WERI-Rb-1 (cell line): ENCODE measurements around the gene SH2D1B.

ENCODE experiments used
- DNase-seq: peaks from one replicate; pipeline ENCODE4 v3.0.0-alpha.2; 2020
- H3K27ac ChIP-seq: fragments of 250-450 bp; sonication (Bioruptor Pico); 2 replicates; pipeline ENCODE4 v1.5.1; 2020; ENCODE audit warnings: mild to moderate bottlenecking, moderate library complexity
- H3K27me3 ChIP-seq: fragments of 250-450 bp; sonication (Bioruptor Pico); 2 replicates; pipeline ENCODE4 v1.5.1; 2021; ENCODE audit warnings: mild to moderate bottlenecking, low read depth, moderate library complexity; ENCODE audit not compliant: insufficient read depth, severe bottlenecking
- H3K36me3 ChIP-seq: fragments of 250-450 bp; sonication (Bioruptor Pico); 2 replicates; pipeline ENCODE4 v1.5.1; 2020; ENCODE audit warnings: mild to moderate bottlenecking, moderate library complexity
- H3K4me3 ChIP-seq: 2 replicates; pipeline ENCODE4 v1.5.1; 2011; ENCODE audit warnings: low read depth, mild to moderate bottlenecking, control low read depth, low read length
- H3K9me3 ChIP-seq: fragments of 250-450 bp; sonication (Bioruptor Pico); 2 replicates; pipeline ENCODE4 v1.5.1; 2021; ENCODE audit warnings: mild to moderate bottlenecking, moderate library complexity; ENCODE audit not compliant: severe bottlenecking
- TF ChIP-seq, protein P1 (sequence below): IDR thresholded peaks from 2 replicates; pipeline ENCODE4 v1.5.1; 2011; ENCODE audit warnings: low read depth, mild to moderate bottlenecking, control low read depth, inconsistent platforms, low read length

The SH2D1B gene

DNA sequence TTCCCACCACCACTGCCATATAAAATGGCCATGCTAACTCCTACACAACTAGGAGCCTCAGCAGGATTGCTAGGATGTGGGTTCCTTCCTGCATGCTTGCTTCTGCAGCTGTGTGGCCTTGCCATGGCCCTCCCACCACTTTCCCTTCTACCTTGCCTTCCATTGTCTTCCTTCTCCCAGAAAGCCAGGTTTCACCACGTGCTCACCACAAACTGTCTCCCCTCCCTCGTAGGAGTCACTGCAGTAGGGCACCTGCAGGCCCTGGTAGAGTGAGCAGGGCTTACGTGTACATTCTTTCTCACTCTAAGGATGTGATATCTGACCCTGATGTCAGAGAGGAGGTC, 26.7 kb downstream of the SH2D1B start:
- no peak overlapping the region for H3K27ac ChIP-seq
- no peak overlapping the region for H3K4me3 ChIP-seq
- TF ChIP-seq, protein P1, sequence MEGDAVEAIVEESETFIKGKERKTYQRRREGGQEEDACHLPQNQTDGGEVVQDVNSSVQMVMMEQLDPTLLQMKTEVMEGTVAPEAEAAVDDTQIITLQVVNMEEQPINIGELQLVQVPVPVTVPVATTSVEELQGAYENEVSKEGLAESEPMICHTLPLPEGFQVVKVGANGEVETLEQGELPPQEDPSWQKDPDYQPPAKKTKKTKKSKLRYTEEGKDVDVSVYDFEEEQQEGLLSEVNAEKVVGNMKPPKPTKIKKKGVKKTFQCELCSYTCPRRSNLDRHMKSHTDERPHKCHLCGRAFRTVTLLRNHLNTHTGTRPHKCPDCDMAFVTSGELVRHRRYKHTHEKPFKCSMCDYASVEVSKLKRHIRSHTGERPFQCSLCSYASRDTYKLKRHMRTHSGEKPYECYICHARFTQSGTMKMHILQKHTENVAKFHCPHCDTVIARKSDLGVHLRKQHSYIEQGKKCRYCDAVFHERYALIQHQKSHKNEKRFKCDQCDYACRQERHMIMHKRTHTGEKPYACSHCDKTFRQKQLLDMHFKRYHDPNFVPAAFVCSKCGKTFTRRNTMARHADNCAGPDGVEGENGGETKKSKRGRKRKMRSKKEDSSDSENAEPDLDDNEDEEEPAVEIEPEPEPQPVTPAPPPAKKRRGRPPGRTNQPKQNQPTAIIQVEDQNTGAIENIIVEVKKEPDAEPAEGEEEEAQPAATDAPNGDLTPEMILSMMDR = no peak
- no peak for DNase-seq
- no peaks in the 10 kb centered on the region for H3K9me3 ChIP-seq
- H3K36me3 ChIP-seq = peaks cover 11% of the 10 kb centered on the region
- peaks cover 11% of the 10 kb centered on the region for H3K27me3 ChIP-seq

DNA sequence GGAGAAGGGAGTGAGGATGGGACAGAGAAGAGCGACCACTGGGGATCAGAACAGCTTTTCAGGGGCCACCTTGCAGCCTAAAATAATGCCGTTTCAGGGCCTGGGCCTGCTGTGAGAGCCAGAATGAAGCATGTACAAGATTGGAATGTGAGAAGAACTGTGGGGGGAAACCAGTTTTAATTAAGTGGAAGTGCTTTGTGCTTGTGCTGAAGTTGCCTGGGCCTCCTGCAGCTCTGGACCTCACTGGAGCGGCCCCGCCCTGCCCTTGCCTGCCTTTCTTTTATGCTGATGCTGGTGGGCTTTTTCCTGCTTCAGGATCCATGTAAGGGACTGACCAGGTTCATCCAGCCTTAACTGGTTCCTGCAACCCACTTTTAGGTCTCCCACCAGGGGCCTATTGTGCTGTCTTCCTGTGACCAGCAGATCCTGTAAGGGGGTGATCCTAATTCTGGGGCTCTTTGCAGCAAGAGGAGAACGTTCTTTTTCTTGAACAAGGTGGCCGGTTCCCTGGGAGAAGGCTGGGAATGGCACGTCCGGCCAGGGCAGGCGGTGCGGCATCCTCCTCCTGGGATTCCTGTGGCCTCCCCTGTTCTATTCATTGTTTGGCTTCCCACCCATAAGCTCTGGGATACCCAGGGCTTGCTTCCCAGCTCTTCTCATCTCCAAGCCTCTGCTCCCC, 27.2 kb downstream of the SH2D1B start:
- no peaks in the 10 kb centered on the region for H3K9me3 ChIP-seq
- TF ChIP-seq, protein P1 = no peak

DNA sequence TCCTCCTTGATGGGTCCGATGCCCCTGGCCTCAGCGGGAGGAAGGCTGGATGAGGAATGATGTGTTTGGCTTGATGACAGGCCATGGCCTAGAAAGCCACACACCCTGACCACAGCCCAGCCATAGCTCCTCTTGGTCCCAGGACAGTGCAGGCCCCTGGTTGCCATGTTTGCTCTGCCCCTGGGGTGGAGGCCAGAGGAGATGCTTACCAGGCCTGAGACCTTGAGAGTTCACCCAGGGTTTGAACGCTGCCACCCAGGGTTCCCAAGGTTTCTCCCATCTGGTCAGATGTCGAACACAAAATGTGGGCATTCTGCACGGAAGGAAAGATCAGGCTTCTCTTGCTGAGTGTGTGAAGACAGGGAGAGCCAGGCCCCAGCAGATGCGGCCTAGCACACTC, 27.8 kb downstream of the SH2D1B start:
- TF ChIP-seq, protein P1 = no peak
- H3K4me3 ChIP-seq = no peak overlapping the region
- no peak overlapping the region for H3K27ac ChIP-seq

More for the DNA sequence above, 27.2 kb downstream of the SH2D1B start:
- Histone ChIP-seq H3K4me3 (no peak overlapping the region), H3K36me3 (peaks cover 11% of the 10 kb centered on the region), H3K27me3 (peaks cover 6% of the 10 kb centered on the region), H3K27ac (no peak overlapping the region)
- no peak for DNase-seq

DNA sequence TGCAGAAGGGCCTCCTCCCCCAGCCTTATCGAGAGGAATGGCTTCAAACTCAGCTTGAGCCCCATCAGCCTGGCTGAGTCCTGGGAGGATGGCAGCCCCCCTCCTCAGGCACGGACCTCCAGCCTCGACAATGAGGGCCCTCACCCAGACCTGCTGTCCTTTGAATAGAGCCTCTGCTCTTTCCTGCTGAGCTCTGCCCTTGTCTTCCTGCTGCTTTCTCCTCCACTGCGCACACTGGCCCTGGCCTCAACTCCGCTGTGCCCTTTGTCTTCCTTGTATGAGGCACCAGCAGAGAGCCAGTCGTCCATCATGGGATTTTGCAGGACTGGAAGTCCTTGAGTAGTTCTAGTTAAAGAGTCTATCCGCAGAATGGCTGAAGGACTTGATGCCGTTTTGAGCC, 28.4 kb downstream of the SH2D1B start:
- Histone ChIP-seq H3K9me3 (no peaks in the 10 kb centered on the region), H3K4me3 (no peak overlapping the region), H3K36me3 (peaks cover 11% of the 10 kb centered on the region), H3K27me3 (peaks cover 2% of the 10 kb centered on the region), H3K27ac (no peak overlapping the region)
- no peak for DNase-seq
- TF ChIP-seq, protein P1 = no peak

More for the DNA sequence above, 27.8 kb downstream of the SH2D1B start:
- Histone ChIP-seq H3K36me3 (peaks cover 11% of the 10 kb centered on the region), H3K27me3 (peaks cover 2% of the 10 kb centered on the region), H3K9me3 (no peaks in the 10 kb centered on the region)
- no peak for DNase-seq

DNA sequence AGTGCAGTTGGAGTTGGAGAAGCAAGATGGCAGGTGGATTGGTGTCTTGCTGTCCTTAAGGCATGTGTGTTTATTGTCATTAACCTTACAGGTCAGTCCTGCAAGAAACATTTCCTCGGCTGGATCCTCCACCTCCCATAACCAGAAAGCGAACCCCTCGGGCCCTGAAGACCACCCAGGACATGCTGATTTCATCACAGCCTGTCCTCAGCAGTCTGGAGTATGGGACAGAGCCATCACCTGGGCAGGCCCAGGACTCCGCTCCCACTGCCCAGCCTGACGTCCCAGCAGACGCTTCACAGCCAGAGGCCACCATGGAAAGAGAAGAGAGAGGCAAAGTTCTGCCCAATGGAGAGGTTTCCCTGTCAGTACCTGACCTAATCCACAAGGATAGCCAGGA, 28.8 kb downstream of the SH2D1B start:
- Histone ChIP-seq H3K4me3 (no peak overlapping the region), H3K9me3 (no peaks in the 10 kb centered on the region), H3K27ac (no peak overlapping the region), H3K27me3 (peaks cover 2% of the 10 kb centered on the region), H3K36me3 (peaks cover 11% of the 10 kb centered on the region)
- TF ChIP-seq, protein P1 = no peak
- no peak for DNase-seq
